Cardiac fibroblast (primary cell): ENCODE results near the gene TBC1D5.
"Not testable (repeated sequence)": the region's sequence is repeated elsewhere in the genome, so short reads cannot be mapped to it uniquely, and the experiment has no call there.

ENCODE experiments used
- DNase-seq, 2 donors: peaks; one replicate each; pipeline versions ENCODE4 v3.0.0 to v3.0.0-alpha.2; 2010; ENCODE audit warnings: low read depth in 2 of 2
- H3K4me3 ChIP-seq, 2 donors: replicated peaks in 1 of 2; 1 replicate in 1 of 2; 2 replicates in 1 of 2; pipeline ENCODE4 v1.5.1; 2011; ENCODE audit warnings: low read depth in 2 of 2, low read length in 2 of 2, mild to moderate bottlenecking in 2 of 2, moderate library complexity in 1 of 2
- CTCF ChIP-seq: IDR thresholded peaks from one replicate; pipeline ENCODE4 v1.5.1; 2011; ENCODE audit warnings: low read depth, mild to moderate bottlenecking, low read length, inconsistent platforms

Gene TBC1D5

DNA sequence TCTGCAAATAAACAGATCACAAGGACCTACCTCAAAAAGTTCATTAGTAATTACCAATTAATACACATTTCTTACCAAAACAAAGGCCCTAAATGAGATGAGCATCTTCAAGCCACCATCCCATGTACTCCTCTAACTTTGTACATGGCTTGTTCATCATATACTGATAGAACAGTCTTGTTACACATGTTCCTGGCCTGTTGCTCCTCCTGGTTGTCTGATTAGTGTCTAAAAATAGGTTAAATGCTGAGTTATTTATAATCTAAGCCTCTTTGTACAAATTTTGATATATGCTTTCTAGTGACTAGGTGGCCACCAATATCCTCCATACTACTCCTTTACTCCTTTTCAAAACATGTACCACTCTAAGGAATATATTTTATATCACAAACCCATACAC is 25.0 kb downstream of the TBC1D5 start:
- no peak for DNase-seq
- H3K4me3 ChIP-seq = no peak overlapping the region
- TF ChIP-seq CTCF = no peak

- no peak for TF ChIP-seq CTCF
- no peak for DNase-seq
- H3K4me3 ChIP-seq = no peak overlapping the region
Observed at GRCh38 chr3:17714473-17714872, 28.0 kb downstream of the TBC1D5 start.

GRCh38 chr3:17709236-17709810 is 33.1 kb downstream of the TBC1D5 start:
- H3K4me3 ChIP-seq = no peak overlapping the region
- TF ChIP-seq CTCF = no peak
- no peak for DNase-seq

GRCh38 chr3:17707813-17708543 is 34.5 kb downstream of the TBC1D5 start:
- no peak for TF ChIP-seq CTCF
- H3K4me3 ChIP-seq = no peak overlapping the region
- DNase-seq = peak in 1 of 2 donors; percentile 30

DNA sequence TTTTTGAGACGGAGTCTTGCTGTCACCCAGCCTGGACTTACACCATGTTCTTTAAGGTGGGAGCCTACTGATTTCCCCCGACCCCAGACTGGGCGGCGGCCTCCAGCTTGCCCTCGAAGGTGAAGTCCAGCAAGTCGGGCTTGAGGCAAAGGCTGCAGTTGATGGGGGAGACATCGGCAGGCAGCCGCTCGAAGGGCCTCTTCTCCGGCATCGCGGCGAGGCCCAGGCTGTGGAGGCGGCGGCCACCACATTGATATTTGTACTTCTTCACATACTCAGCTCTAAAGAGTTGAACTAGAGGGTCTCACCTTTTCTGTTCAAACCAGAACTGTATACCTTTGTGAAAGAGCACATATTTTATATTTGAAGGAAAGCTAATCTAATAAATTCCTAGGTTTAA is 36.4 kb downstream of the TBC1D5 start:
- DNase-seq, H3K4me3 ChIP-seq: not testable (repeated sequence)

DNA sequence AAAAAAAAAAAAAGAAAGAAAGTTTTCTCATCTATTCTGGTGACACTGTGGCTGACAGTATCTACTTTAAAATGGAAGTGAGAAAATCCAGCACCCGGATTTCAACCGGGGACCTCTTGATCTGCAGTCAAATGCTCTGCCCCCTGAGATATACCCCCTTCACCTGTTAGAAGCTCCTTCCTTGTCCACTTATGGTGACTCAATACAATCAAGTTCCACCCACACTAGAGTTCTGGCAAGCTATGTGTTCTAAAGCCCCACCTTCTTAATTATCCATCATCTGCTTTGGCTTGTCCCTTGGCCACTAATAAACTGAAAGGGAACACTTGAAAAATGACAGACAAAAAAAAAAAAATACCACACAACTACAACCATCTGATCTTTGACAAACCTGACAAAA is 42.6 kb downstream of the TBC1D5 start:
- not testable (repeated sequence) for H3K4me3 ChIP-seq, DNase-seq

DNA sequence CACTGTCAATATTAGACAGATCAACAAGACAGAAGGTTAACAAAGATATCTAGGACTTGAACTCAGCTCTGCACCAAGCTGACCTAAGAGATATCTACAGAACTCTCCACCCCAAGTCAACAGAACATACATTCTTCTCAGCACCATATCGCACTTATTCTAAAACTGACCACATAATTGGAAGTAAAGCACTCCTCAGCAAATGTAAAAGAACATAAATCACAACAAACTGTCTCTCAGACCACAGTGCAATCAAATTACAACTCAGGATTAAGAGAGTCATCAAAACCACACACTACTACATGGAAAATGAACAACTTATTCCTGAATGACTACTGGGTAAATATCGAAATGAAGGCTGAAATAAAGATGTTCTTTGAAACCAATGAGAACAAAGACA is 46.8 kb downstream of the TBC1D5 start:
- not testable (repeated sequence) for DNase-seq, H3K4me3 ChIP-seq

DNA sequence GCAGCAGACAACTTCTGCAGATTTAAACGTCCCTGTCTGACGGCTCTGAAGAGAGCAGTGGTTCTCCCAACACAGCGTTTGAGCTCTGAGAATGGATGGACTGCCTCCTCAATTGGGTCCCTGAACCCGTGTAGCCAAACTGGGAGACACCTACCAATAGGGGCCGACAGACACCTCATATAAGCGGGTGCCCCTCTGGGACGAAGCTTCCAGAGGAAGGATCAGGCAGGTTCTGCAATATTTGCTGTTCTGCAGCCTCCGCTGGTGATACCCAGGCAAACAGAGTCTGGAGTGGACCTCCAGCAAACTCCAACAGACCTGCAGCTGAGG is 48.8 kb downstream of the TBC1D5 start:
- not testable (repeated sequence) for H3K4me3 ChIP-seq, DNase-seq

DNA sequence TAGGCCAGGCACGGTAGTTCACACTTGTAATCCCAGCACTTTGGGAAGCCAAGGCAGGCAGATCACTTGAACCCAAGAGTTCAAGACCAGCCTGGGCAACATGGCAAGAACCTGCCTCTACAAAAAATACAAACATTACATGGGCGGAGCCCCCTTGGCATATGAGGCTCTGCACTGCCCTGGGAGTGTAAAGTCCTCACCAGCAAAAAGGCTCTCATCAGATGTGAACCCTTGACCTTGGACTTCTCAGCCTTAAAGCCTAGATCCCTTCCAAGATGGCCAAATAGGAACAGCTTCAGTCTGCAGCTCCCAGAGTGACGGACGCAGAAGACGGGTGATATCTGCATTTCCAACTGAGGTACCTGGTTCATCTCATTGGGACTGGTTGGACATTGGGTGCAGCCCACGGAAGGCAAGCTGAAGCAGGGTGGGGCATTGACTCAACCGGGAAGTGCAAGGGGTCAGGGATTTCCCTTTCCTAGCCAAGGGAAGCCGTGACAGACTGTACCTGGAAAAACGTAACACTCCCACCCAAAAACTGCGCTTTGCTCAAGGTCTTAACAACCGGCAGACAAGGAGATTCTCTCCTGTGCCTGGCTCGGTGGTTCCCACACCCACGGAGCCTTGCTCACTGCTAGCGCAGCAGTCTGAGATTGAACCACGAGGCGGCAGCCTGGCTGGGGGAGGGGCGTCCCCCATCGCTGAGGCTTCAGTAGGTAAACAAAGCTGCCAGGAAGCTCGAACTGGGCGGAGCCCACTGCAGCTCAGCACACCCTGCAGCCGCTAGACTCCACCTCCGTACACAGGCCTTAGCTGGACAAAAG is 49.4 kb downstream of the TBC1D5 start:
- H3K4me3 ChIP-seq, DNase-seq: not testable (repeated sequence)
